GM12874 (cell line): ENCODE data around the gene ZBTB16.

Experiments used
- TF ChIP-seq, protein P1 (sequence below): IDR thresholded peaks from 2 replicates; pipeline ENCODE4 v1.5.1; 2011; ENCODE audit warnings: low read depth, mild to moderate bottlenecking, control low read depth, low read length, moderate library complexity; ENCODE audit not compliant: insufficient read depth

The ZBTB16 gene

GRCh38 chr11:114087025-114087424 lies 27.5 kb downstream of the ZBTB16 start:
- TF ChIP-seq, protein P1, sequence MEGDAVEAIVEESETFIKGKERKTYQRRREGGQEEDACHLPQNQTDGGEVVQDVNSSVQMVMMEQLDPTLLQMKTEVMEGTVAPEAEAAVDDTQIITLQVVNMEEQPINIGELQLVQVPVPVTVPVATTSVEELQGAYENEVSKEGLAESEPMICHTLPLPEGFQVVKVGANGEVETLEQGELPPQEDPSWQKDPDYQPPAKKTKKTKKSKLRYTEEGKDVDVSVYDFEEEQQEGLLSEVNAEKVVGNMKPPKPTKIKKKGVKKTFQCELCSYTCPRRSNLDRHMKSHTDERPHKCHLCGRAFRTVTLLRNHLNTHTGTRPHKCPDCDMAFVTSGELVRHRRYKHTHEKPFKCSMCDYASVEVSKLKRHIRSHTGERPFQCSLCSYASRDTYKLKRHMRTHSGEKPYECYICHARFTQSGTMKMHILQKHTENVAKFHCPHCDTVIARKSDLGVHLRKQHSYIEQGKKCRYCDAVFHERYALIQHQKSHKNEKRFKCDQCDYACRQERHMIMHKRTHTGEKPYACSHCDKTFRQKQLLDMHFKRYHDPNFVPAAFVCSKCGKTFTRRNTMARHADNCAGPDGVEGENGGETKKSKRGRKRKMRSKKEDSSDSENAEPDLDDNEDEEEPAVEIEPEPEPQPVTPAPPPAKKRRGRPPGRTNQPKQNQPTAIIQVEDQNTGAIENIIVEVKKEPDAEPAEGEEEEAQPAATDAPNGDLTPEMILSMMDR: no peak

DNA sequence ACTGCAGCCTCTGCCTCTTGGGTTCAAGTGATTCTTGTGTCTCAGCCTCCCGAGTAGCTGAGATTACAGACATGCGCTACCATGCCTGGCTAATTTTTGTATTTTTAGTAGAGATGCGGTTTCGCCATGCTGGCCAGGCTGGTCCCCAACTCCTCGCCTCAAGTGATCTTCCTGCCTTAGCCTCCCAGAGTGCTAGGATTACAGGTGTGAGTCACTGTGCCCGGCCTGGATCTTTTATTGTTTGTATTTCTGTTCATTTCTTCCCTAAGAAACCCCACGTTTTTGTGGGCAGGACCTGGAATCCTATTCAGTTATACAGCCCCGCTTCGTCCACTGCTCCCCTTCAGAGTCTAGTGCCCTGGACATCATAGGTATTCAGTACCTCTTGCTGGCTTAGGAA lies 28.7 kb downstream of the ZBTB16 start:
- TF ChIP-seq, protein P1: no peak

DNA sequence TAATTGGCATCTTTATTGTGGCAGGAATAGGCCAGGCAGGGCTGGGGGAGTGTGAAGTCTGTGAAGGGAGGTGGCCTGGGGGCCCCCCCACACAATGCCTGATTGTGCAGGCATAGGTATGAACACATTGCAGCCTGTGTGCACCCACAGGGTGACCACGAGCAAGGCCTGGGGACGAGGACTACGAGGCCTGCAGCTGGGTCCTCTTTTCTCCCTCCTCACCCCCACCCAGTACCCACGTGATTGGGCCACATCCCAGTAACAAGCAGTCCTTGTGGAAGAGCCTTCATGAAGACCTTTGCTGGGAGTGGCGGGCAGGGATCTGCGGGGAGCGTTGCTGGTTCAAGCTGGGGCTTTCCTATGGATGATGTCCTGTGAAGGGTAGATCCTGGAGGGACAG lies 29.3 kb downstream of the ZBTB16 start:
- TF ChIP-seq, protein P1: no peak

DNA sequence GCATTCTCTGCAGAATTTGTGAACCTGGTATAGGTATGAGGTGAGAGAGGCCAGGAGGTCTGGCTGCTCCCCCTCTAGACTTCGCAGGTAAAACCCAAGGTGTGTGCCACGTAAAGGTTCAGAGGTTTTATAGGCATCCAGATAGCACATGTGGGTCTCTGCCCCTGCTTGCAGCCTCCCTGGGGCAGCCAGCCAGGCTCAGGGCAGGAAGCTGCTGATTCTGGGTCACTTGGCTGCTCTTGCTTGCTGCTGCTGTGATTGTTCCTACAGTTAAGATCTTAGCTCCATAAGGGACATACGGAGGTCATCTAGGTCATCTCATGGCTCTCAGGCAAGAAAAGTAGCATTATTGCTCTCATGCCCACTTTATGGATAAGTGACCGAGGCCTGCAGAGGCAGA lies 30.2 kb downstream of the ZBTB16 start:
- TF ChIP-seq, protein P1: no peak

DNA sequence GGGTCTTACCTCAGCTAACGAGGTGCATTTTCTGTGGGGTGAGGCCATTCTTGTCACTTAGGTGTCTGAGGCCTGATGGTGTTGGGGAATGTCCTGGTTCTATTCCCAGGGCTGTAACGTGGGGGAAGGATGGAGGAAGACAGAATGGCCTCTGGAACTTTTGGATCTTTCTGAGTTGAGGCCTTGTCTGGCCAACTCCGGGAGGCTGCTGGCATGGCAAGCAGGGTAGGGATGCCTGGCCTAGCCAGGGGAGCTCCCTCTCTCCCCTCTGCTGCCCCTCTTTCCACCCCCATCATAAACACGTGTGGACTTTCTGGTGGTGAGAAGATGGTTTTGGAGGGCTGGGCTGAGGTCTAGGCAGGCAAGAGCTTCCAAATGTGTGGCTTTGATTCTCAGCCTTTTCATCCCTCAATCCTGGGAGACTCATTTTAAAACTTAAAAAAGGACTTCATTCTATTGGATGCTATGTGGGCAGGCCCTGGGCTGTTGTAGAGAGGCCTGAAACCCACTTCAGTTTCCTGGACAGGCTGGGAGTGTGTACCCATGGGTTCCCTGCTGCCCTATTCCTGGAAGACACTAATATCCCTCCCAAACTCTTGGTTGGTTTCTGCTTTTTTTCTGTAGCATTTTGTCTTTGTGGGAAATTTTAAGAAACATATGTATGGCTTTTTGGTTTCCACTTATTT lies 30.9 kb downstream of the ZBTB16 start:
- TF ChIP-seq, protein P1: no peak

- TF ChIP-seq, protein P1: no peak
Observed at GRCh38 chr11:114090976-114091375, 31.5 kb downstream of the ZBTB16 start.

- TF ChIP-seq, protein P1: no peak
Observed at GRCh38 chr11:114091516-114092397, 32.2 kb downstream of the ZBTB16 start.
